Fibroblast of gingiva (primary cell): ENCODE results near the gene MANBA.
A peak's percentile ranks its signal among the peaks of the same experiment; 100 is the strongest.
"Not testable (repeated sequence)": the region's sequence is repeated elsewhere in the genome, so short reads cannot be mapped to it uniquely, and the experiment has no call there.

Source experiments
- DNase-seq: peaks from one replicate; pipeline ENCODE4 v3.0.0-alpha.2; 2011; ENCODE audit warnings: low read depth

MANBA gene

DNA sequence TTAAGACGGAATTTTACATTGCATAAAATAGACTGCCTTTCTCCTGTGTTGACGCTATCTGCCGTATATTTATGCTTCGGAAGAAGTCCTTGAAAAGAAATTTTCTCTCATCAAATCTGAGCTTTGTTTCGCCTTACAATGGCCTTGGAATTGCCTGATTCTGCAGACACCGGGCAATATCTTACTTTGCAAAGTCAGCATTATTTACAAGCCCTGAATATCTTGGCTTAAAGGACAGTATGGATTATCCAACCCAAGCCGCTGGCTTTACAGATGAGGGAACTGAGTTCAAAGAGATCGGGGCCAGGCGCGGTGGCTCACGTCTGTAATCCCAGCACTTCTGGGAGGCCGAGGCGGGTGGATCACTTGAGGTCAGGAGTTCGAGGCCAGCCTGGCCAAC, 1.1 kb upstream of the MANBA start:
- no peak for DNase-seq

DNA sequence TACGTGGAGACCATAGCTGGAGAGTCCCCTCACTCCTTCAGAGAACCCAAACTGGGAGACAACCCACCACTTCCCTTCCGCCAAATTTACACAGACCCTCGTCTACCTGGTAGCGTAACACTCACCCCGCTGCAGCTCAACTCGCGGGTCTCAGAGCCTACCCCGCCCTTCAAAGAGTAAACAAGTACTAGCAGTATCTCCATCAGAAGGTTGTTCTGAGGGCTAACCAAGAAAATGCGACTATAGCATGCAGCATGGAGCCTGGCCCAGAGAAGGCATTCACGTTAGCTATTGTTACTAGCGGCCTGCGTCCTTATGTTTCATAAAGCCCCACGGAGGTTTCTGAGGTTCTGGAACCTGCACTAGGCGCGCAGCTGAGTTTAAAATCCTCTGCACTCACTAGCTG, 531 bp upstream of the MANBA start:
- peak; percentile 2 for DNase-seq

DNA sequence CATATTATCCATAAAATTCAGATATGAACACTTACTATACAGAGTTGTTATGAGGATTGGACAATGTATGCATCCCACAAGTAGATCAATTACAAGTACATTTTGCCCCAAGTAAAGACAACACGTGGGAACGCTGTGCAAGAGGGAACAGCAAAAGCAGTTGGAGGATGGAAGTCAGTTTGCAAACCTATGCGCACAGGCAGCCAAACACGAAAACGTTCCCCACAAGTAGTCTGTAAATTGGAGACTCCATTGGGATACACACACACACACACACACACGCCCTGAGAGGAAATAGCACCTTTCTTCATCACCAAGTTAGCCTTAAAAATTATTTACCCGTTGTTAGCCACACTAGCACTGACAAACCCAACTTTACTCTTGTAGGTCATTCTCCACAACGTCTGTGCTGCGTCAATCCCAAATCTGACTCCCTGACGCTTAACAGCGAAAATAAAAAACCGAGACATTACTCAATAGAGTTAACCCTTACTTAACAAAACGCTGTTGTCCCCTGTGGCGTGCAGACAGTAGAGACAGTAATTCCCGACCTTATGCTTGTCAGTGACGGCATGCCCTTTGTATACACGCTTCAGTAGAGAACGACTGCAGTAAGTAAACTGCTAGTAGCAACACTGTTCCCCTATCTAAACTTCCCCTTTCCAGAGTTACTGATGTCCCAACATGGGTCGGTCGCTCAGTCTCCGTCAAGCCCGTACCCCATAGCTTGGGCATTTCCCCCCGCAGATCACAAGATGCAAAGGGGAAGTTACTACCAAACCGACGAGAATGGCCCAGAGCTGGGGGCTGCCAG, 730 bp downstream of the MANBA start:
- DNase-seq, result peak; percentile 55

- no peak for DNase-seq
These were observed 2.3 kb downstream of the MANBA start for GRCh38 chr4:102758241-102759160.

DNA sequence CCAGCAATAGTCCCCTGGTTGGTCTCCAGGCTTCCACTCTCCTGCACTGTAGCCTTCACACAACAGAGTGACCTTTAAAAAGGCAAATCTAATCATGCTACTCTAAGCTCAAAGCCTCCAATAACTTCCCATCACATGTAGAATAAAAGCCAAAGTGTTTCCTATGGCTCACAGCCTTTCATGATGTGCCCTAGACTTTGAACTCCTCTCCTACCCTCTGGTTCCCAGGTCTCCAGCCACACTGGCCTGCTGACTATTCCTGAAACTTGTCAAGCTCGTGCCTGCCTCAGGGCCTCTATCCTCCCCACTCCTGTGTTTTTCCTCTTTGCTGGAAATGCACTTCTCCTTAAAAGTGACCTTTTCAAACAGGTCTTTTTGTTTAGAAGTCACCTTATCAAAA, 3.1 kb downstream of the MANBA start:
- DNase-seq, result no peak

DNA sequence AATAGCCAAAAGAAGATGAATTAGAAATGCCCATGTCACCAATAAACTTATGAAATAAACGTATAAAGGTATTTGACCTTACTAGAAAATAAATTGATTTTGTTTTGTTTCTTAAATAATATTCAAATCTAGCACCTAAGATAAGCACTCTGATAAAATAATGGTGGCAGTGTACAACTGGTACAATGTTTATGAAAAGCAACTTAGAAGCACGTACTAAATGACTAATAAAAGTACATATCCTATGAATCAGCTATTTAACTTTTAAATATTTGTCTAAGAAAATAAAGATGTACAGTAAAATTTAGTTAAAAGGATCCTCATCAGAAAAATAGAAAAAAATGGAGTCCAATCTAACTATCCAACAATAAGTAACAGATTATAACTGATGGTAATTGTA, 6.7 kb downstream of the MANBA start:
- no peak for DNase-seq

GRCh38 chr4:102751941-102752340, 8.8 kb downstream of the MANBA start:
- DNase-seq, result no peak

DNA sequence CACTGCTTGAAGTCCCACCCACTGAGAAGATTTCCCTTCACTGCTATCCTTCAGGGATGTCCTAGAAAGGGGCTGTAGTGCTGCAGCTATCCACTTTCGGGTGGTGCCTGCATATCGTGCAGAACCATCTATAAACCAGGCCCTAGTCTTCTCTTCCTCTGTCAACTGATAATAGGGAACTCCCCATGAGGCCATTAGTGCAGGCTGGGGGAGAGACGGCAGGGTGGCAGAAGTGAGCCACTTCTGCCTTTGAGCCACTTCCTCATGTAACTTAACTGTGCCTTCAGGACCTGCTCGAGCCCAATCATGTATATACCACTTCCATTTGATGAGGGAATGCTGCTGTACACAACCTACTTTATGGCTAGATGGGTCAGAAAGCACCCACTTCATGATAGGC, 17.4 kb downstream of the MANBA start:
- not testable (repeated sequence) for DNase-seq

GRCh38 chr4:102738802-102739201, 22.0 kb downstream of the MANBA start:
- DNase-seq, result not testable (repeated sequence)

DNA sequence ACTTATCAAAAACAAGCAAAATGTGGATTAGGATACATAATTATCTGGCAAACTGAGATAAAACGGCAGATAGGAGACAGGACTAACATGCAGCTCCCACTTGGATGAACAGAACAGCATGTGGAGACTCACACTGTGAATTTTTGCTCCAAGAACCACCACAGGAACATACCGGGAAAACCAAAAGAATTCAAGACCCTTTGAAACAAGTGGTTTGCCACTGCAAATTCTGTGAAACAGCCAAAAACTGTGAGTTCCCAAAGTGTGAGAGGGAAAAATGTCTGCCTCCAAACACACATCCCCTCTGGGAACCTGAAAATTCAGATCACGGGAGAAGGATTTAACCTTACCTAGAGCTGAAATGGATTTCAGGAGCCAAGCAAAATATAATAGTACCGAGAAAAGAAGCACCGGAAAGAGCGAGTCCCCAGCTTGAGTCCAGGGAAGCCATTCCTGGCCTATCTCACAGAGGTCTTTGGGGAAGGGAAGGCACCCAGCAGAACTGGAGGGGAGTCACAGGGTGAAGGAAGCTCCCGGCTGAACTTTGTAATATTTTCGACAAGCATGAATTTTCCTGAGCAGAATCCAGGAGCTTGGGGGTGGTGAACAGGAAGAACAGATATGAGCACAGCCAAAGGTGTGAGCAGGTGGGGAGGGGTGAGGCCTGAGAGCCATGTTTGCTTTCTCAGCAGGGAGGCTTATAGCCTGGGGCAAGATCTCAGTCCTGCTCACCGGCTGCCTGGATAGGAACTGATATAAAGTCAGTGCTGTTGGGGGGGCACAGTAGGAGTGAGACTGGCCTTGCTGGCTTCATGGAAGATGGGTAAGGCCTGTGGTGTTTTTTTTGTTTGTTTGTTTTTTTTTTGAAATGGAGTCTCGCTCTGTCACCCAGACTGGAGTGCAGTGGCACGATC, 23.9 kb downstream of the MANBA start:
- no peak for DNase-seq

GRCh38 chr4:102735582-102735981, 25.2 kb downstream of the MANBA start:
- DNase-seq, result no peak

DNA sequence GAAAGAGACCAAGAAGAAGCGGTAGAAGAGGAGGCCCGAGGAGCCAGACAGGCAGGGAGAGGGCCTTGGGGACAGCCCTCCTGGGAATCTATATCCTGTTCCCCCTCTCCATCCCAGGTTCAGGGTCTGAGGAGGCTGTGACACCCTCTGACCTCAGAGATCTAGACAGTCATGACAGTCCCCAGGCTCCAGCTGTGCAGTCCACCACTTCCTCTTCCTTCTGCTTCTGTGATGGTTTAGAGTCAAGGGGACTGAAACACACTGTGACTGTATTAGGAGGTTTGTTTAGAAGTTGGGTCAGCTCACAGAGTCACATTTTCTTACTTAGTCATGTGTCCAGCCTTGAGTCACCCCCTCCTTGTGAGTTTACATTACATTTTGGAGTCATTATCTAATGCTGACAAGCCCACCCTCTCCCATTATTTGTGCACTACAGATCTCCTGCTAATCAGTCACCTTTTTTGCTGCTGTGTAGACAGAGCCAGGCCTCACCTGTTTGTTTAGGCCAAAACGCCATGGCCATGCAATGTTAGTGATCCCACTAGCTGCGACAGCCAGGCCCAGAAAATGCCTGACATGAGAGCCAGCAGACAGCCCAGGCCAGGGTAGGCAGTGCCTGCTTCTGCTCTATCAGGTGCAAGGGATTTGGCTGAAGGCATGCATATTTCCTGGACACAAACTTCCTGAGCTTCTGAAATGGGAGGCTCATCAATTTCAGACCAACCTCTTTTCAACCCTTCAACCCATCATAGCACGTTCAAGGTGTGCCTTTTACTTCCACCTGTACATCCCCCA, 26.0 kb downstream of the MANBA start:
- no peak for DNase-seq

- no peak for DNase-seq
These were observed 26.7 kb downstream of the MANBA start for GRCh38 chr4:102734116-102734515.

- DNase-seq, result no peak
These were observed 27.7 kb downstream of the MANBA start for GRCh38 chr4:102733084-102733483.

DNA sequence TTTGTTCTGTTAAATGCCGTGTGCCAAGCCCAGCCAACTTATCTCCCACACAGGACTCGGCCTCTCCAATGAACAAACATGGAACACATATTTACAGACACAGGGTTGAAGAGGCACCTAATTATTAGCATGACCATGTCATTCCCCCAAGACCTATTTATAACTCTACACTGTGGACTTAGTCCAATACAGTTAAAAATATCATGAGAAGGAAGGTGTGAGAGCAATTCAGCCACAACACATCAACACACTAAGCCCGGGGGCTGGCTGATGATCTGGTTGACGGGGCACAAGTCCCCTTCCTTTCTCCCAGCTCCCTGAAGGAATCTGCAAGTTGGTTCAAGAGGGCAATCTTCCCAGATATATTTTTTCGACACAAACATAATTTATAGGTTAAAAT, 28.1 kb downstream of the MANBA start:
- no peak for DNase-seq

DNA sequence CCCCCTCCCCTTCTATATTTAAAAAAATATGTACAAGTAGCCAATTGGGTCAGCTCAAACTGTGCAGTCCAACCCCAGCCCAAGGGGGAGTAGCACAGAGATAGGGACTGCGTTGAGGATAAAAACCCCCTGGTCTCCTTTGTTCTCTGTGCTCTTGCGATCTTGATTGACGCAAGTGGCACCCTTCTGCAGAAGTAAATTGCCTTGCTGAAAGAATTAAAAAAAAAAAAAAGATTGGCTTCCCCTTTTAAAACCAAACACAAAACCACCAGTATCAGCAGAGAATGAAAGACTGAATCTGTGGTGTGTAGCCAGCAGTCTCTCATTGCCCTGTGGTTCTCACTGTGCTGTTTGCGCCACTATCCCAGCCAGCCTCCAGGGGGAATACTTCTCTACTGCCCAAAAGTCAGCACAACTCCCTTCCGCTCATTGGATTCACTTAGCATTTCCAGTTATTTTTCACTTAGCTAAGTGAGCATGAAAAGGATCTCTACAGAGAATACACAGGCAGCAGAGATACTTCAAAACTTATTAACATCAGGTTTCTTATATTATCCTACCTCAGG, 29.7 kb downstream of the MANBA start:
- no peak for DNase-seq

DNA sequence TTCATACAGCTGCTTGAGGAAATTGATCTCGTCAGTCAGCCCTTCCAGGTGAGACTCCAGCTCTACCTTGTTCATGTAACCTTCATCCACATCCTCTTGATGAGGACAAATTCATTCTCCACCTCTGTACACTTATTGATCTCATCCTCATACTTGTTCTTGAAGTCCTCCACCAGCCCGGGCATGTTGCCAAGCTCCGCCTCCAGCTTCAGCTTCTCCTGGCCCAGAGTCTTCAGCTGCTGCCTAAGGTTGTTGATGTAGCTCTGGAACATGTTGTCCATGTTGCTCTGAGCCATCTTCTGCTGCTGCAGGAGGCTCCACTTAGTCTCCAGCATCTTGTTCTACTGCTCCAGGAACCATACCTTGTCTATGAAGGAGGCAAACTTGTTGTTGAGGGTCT, 31.3 kb downstream of the MANBA start:
- not testable (repeated sequence) for DNase-seq

DNA sequence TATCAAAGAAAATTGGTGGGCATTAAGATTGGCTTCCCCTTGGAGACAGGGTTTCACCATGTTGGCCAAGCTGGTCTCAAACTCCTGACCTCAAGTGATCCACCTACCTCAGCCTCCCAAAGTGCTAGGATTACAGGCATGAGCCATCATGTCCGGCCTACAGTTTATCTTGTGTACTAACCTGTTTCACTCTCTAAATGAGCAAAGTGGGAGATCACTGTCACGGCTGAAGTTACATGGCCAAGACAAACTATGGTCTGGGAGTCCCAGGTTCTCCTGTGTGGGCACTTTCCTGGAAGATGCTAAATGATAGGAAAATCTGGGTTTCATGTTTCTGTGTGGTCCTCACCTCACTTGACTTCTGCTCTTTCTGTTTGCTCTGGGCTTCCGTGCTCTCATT, 33.8 kb downstream of the MANBA start:
- DNase-seq, result not testable (repeated sequence)

GRCh38 chr4:102726068-102726467, 34.7 kb downstream of the MANBA start:
- DNase-seq, result no peak

- no peak for DNase-seq
These were observed 35.5 kb downstream of the MANBA start for GRCh38 chr4:102725229-102725628.

DNA sequence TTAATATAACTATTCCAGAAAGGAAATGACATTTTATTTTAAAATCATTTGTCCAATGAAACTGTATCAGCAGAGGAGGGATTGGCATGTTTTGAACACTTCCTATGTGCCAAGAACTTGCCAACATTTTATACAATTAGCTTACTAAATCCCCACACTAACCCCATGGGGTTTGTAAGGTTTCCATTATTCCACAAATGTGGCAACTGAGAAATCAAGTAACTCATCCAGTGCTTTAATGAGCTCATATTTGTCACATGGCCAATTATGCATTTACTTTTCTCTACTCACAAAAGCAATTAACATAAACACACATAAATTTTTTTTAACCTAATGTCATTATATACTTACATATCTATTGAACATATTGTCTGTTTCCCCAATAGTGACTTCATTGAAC, 37.3 kb downstream of the MANBA start:
- DNase-seq, result peak; percentile 54
